Inferior parietal cortex (tissue), 1 donor: ENCODE results near the gene WNT3.
A peak's percentile ranks its signal among the peaks of the same experiment; 100 is the strongest.
"Not testable (repeated sequence)": the region's sequence is repeated elsewhere in the genome, so short reads cannot be mapped to it uniquely, and the experiment has no call there.

Source experiments
- DNase-seq: peaks from one replicate; pipeline ENCODE4 v3.0.0-alpha.2; 2016; ENCODE audit errors: extremely low spot score

Gene WNT3

DNA sequence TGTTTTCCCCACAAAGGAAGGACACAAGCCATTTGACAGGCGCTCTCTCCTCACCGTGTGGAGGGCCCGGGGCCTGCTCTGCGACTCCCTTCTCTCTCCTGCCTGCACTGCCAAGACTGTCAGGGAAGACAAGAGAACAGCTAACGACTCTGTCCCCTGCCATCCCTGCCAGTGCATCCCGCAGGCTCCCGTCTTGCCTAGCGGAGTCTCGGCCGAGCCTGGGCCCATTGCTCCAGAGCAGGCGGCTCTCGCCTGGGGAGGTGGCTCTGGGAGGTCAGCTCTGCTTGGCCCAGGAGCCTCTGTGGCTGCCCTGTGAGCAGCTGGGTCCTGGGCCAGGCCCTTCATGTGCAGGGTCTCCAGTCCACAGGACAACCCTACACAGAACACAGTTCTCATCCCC is 53.0 kb downstream of the WNT3 start:
- no peak for DNase-seq

DNA sequence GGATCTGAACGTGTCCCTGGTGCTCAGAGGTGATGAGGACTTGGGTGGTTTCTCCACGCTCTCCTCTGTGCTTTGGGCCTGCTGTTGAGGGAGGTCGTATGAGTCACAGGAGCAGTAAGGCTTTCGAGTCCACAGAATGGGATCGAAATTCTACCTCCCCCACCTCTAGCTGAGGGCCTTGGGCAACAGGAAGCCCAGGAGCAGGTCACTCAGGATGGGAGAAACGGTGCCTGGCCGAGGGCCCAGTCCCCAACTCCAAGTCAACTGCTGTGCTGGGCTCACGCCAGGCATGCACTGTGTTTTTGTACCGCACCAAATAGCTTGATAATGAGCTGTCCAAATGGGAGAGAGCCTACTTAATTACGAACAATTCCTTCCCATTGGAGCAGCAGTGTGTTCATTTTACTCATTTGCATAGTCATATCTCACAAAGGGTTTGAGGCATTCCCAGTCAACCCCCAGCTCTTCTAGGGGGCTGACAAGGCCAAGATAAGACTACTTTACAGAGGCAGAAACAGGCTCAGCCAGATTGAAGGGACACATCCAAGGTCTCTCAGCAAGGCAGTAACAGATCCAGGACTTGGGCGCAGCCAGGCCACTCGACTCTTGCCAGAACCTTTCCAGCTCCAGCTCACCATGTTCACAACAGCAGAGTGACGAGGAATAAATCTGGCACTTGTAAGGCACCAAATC is 53.6 kb downstream of the WNT3 start:
- DNase-seq = peak; percentile 22

DNA sequence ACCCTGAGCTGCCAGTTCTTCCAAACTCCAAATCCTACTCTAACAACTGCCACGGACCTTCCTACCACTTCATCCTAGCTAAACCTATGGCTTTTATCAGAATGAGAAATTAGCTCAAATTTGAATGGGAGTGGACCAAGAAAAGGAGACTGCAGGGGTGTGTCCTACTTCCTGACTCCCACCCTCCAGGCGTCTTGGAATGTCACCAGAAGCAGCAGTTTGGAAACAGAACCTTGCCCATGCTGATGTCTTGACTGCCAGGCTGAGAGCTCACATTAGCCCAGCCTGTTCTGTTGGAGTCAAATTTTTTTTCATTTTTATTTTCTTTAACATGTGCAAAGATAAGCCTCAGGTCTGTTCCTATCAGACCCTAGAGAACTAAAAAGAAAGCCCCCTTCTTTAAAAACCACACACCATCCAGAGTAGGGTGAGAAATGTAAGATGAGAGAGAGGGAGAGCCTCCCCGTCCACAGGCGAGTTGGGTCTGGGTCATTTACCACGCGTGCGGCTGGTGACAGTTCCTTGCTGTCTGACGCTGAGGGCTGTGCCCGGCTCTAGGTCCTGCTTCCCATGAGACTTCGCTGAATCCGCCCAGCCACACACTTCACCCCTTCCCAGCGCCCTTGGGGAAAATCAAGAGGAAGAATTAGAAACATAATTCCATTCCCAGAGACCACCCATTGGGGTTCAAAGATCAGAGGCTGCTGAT is 54.3 kb downstream of the WNT3 start:
- no peak for DNase-seq

DNA sequence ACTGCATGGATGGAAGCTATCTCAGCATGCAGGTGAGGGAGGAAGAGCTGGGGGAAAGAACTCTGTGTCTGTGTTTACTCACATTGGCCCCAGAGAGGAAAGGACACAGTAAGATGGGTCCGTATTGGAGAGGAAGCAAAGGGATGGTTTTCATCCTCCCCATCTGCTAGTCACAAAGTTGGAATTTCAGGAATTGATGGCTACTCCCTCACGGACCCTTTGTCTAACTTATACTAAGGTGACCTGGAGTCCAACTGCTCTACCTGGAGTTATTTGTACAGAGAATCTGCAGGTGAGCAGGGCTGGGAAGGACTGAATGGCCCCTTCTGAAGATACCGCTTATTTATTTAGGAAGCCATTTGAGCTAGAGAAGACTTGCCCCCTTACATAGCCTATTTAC is 55.1 kb downstream of the WNT3 start:
- DNase-seq = no peak

DNA sequence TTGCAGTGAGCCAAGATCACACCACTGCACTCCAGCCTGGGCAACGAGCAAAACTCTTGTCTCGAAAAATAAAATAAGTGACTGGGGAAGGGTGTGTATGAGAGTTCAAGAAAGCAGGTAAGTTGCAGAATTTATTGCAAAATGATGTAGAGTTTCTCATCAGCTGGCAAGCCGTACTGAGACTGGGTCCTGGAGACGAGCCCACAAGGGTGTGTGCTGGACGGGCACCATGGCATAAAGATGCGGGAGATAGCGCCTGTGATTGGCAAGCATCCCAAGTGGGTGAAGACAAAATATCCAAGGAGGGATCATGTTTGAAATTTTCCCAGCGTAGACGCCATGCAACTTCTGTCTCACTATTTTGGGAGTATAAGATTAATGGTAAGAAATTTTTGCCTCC is 59.4 kb downstream of the WNT3 start:
- DNase-seq = peak; percentile 14

DNA sequence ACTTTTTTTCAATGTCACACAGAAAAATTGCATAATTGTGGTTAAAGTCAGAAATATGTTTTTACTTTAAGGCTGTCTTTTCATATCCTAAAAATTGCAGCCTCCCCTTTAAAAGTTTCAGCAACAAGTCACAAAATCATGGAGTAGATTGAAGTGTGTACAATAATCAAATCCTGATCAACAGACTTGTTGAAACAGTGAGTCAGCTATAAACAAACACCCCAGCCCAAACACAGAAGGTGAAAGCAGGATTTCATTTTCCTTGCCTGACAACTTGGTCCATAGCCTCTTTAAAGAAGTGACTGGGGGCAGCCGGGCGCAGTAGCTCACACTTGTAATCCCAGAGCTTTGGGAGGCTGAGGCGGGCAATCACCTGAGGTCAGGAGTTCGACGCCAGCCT is 59.9 kb downstream of the WNT3 start:
- DNase-seq = no peak

DNA sequence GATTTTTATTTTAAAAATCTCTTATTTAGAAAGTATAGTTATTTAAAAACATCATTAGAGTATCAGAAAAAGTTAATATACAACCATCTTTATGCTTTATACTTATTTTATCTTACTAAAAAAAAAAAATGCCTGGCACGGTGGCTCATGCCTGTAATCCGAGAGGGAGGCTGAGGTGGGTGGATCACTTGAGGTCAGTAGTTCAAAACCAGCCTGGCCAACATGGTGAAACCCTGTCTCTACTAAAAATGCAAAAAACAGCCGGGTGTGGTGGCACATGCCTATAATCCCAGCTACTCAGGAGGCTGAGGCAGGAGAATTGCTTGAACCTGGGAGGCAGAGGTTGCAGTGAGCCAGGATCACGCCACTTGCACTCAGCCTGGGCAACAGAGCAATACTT is 60.9 kb downstream of the WNT3 start:
- not testable (repeated sequence) for DNase-seq

DNA sequence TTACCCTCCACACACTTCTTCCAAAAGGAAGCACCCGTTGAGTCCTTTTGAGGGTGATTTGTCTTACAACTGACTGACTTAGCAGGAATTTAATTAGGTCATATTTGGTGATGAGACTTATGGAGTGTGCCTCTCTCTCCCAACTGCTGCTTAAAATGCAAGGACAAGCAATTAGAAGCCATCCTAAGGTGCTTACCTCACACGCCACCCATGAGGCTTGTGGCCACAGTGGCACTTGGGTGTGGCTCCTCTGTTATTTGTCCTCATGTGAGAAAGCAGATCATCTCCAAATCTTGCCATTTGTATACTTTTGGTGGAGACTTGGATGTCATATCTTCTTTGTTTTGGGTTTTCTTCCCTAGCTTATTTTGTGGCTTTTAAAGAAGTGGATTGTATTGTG is 61.6 kb downstream of the WNT3 start:
- DNase-seq = no peak

DNA sequence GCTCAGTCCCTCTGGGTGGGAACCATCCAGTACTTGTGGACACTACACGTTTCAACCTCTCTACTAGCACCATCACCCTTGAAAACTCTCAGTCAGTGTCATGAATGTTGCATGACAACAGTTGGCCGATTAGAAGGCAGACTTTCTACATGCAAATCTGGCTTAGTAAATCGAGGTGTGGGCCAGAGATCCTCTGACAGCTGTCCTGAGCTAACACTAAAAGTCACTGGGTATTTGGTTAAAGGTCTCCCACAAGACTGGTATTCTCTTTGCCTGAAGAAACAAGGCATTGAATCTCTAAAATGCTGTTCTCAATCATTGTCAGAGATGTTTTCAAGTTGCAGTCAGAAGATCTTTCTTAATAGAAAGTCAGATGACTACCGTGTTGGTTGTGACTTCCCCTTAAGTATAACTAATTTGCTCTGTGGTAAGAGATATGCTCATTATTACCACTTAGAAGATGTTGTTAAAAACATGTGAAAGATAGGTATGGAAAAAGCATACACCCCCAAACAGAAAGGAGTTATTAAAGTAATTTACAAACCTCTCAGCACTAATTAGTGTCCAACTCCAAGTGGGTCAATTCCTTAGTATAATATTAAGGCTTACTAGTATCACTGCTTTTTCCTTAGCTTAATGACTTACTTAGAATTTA is 62.3 kb downstream of the WNT3 start:
- no peak for DNase-seq

DNA sequence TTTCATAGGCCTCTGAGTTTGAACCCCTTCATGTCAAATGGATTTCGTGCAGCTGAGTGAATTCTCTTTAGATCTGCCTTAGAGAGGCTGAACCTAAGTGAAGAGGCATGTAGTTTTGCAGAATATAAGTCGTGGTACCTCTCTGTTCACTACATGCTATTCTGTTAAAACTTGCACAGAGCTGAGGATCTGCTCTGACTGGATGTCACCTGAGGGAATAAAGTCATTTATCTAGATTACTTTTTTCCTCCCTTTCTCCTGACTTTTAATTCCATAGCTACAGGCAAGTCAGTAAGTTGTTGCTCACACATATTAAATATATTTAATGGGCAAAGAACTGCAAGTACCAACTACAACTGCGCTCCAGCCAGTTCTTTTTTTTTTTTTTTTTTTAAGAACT is 64.7 kb downstream of the WNT3 start:
- DNase-seq = no peak

DNA sequence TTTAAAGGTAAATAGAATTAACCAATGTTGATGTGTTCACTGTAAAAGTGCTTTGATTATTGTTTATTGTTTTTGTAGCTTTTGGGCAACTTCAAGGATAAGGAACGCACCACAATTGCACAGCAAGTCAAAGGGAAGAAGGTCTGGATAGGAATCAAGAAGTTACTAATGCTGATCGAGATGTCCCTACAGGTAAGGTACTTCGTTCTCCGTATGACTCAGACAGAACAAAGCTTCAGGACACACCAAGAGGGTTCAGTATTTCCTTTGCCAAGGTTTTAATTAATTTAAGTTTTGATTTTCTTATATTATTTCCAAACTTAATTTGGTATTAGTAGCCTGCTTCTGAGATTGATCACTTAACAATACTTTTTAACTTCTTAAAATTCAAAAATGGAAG is 67.1 kb downstream of the WNT3 start:
- DNase-seq = no peak

DNA sequence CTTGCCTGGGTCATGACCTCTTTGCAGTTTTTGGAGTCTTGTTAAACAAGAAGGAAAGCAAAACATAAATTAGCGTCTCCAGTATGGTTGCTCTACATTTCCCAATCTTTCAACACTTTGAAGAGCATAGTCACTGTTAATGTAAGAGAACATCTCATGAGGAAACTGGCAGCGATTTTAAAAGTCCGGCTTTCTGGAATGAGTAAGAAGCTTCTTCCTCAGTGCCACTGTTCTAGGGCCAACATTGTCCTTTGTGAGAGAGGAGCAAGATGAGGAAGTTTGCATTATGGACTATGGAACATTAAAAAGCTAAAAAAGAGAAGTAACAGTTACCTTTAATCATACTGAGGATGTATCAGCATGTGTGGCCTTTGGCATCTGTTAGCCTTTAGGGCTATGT is 73.1 kb downstream of the WNT3 start:
- DNase-seq = no peak

DNA sequence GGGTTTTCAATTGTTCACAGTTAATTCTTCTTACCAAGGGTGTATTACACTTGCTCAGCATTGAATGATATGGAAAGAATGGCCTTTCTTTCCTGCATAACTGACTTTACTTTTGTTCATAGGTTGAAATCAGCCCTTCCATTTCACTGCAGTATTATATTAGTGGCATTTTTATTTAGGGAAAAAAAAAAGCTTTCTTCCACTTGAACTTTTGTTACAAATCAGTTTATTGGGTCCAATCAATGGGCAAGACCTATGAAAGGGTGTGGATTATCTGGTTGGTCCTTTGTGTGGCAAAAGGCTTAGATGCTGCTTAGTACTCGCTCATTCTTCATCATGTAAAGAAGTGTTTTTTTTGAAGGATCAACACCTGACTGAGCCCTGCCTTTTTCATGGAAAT is 74.1 kb downstream of the WNT3 start:
- no peak for DNase-seq

DNA sequence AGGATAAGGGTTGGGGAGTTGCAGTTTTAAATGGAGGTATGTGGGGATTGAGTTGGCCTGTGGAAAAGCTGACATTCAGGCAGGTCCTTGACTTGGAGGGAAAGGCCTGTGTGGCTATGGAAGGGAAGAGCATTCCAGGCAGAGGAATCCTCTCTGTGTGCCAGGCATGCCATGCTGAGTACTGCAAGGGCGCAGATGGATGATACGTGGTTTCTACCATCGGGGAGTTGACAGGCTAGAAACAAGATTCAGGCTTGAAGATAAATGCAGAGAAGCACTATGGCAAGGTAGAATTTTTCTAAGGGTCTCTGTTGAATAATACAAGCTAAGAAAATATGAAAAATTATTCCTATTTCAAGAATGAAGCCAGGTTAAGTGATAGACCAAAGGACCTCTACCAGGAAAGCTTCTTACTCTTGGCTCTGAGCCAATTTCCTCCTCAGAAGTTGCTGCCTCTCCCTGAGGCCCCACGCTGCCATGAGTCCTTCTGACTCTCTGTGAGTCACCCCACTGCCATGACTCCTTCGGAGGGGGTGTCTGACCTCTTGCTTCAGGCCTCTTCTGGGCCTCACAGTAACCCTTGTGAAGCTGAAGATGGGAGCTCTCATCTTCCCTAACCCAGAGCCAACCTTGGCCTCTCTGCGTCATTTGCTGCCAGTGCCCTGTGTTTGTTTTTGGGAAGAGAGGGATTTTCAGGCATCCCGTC is 75.8 kb downstream of the WNT3 start:
- no peak for DNase-seq

DNA sequence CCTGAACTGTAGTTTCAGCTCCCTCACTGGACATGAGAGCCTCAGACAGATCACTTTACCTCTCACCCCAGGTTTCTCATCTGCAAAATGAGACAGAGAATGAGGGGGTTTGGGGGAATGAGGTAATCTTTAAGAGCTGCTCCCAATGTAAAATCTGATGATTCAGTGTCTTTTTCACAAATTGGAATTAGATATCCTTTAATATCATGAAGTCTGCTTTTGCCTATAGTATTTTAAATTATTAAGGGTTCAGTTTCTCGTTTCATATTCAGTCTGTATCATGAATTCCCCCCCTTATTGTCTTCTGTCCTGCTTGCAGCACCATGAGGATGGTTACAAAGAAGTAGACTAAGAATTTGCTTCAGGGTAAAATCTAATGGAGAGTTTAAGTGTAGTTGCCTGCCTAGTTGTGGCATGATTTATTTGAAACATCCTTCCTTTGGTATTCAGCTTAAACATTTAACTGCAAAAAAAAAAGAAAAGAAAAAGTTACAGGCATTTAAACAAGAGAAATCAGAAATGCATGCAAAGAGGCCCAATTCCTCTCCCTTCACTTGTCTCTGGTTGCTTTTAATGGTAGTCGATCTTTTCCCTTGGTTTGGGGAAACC is 77.3 kb downstream of the WNT3 start:
- no peak for DNase-seq

DNA sequence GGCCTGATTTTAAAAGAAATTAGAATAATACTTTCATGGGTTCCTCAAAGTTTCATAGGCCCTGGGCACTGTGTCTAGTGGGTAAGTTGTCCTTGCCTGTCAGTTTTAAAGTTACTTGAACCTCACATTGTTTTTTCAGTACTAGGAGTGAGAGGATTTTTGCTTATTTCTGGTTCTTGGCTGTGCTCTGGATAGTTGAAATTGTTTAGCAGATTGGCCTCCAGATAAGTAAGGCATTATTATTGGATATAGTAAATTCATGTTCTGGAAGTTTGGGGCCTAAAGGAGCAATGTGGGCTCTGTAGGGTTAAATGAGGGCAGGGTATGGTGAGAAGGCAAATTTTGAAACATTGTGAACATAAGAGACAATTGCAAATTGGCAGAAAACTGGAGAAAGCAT is 78.5 kb downstream of the WNT3 start:
- no peak for DNase-seq

DNA sequence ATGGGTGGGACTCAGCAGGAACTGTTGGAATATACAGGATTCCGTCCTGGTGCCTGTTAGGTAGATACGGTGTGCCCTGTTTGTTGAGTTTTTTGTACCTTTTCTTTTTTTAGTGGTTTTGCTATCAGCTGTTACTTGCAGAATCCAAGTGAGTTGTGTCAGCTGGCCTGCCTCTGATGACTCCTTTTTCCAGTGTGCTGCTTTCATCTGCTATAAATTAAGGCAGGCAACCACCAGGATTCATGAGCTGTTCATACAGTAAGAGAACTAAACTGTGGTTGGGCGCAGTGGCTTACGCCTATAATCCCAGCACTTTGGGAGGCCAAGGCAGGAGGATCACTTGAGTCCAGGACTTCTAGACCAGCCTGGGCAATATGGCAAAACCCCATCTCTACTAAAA is 79.9 kb downstream of the WNT3 start:
- DNase-seq = no peak

DNA sequence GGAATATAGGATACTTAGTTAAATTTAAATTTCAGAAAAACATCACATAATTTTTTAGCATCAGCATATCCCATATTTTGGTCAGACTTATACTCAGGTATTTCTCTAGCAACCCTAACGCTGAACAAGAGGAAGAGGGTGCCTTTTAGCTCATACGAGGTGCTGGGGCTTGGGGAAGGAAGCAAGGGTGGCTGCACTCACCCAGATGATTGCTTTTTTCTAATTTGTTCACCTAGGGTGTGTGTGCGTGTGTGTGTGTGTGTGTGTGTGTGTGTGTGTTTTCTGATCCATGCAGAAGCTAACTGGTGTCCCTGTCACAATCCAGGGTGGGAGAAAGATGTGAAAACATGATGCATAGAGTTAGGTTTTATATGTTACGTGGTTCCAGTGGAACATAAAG is 81.2 kb downstream of the WNT3 start:
- DNase-seq = no peak

DNA sequence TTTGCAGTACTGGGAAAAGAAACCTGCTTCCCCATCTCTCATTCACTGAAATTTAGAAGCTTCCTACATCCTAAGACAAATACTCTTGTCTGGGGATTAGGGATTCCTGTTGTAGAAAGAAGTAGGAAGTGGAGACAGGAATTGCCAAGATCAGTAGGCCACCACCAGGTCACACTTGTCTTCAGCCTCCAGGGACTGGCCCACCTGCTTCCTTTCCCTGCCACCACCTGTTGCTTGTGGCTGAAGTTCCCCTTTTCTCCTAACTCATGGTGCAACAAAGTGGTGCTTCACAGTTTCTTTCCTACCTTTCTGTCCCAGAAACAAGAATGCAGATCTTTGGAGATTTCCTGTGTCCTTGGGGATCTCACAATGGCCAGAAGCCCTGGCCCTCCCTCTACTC is 82.4 kb downstream of the WNT3 start:
- no peak for DNase-seq

DNA sequence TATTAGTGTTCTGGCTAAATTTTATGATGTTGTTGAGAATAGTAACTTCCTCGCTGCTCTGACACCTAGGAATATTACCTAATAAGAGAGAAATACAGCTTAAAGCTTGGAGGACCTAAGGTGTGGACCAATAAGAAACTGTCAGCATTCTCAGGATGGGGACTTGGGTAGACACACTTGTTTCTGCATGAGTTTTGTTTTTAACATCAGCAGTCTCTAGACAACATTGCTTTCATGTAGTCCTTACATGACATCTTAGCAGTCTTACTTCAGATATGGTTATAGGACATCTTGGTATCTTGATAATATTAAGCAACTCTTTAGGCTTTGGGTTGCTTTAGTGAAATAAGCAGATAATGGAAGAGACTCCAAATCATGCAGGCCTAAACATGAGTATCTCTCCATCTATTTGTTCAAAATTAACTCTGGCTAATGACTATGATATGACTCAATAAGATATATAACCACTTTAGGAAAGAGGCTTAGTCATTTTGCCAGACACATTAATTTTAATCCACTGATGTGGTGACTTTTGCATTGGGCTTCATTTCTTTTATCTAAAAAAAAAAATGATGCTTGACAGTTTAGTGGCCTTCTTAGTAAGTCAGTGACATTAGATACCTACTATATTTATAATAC is 84.5 kb downstream of the WNT3 start:
- DNase-seq = no peak

DNA sequence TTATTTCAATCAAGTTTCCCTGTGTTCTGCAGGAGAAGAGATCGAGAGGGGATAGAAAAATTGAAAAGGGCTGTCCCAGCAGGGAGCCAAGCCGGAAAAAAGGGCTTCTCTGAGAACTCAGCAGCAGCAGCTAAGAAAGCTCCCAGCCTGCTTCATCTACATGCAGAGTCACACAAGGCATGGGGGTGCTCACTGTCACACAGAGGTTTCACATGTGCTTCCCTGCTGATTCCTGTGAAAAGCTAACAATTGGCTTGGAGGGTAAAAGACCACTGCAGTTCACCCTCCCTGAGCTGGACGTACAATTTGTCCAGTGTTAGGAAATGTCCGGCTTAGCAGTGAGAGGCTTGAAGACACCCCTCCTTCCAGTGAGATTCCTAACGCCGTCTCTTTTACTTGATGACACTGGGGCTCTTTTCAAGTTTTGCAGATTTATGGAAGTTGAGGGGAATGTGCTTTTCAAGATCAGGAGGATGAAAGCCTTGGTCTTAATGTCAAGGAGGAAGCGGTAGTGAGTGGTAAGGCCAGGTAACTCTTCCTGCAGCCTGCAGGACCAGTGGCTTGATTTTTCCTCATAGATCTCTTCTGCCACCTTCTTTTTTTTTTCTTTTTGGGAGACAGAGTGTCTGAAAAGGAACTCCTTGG is 85.6 kb downstream of the WNT3 start:
- DNase-seq = no peak
